Smooth muscle cell of the coronary artery (primary cell): ENCODE measurements around the gene SHCBP1. TPM values are rescaled to one million over a fixed set of nuclear protein-coding genes. Genes with fewer than 3 reads are reported as not detected.

Experiments
- total RNA-seq: library from RNA; depleted of rRNA; stranded (reverse); fragments of >200 nt; gene quantifications from 2 replicates; pipeline ENCODE4 v1.2.3, GENCODE V29; 2014; ENCODE audit warnings: low replicate concordance

Gene SHCBP1
- total RNA-seq = 0.94 and 8.3 TPM in 2 replicates

GRCh38 chr16:46621006-46621933, at the start of gene SHCBP1:
TSS of gene SHCBP1 (minus strand) at chr16:46621379. CDS start at chr16:46621359, 20 bp downstream.

Other genes starting within 250 kb of the SHCBP1 start
- gene VPS35, start 67.8 kb upstream of the SHCBP1 start, total RNA-seq = 53.9 and 59.2 TPM in 2 replicates
- 0.94 and 4.4 TPM in 2 replicates for gene ORC6, start 68.3 kb upstream of the SHCBP1 start, total RNA-seq
- gene MYLK3, start 127.0 kb upstream of the SHCBP1 start, total RNA-seq = 0.15 and 0.23 TPM in 2 replicates
- 0.94 and 7.5 TPM in 2 replicates for gene C16orf87, start 209.8 kb upstream of the SHCBP1 start, total RNA-seq